Adrenal gland (tissue), 5 donors: ENCODE data around the gene SETD4.

Source experiments
- POLR2A ChIP-seq, 2 donors: fragments of 450-650 bp; IDR thresholded peaks; one replicate each; pipeline ENCODE4 v1.6.1; 2017; ENCODE audit warnings: antibody characterized with exemption in 2 of 2, mild to moderate bottlenecking in 2 of 2, moderate library complexity in 1 of 2
- TF ChIP-seq, protein P1 (sequence below), 6 experiments: fragments of 450-650 bp in 4 of 6; fragments of 200-600 bp in 2 of 6; sonication (generic) in 1 of 6; IDR thresholded peaks; 1 replicate in 5 of 6; 2 replicates in 1 of 6; pipeline versions ENCODE4 v1.5.1 to v1.8.0; 2016 to 2021; ENCODE audit warnings: antibody characterized with exemption in 6 of 6, mild to moderate bottlenecking in 2 of 6, moderate library complexity in 1 of 6
- donor health status: DM: no; HTN: no; CAD: no.

DNA sequence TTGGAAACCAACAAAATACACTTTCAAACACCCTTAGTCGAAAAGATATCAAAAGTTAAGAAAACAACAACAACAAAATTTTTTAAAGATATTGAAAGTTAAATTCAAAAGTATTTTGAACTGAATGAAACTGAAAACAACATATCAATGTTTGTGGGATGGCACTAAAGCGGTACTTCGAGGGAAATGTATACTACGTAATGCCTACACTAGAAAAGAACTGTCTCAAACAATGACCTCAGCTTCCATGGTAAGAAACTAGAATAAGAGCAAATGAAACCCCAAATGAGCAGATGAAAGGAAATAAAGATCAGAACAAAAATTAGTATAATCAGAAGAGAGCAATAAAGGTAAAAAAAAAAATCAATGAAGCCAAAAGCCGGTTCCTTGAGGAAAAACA lies 15.6 kb upstream of the SETD4 start:
- TF ChIP-seq, protein P1, sequence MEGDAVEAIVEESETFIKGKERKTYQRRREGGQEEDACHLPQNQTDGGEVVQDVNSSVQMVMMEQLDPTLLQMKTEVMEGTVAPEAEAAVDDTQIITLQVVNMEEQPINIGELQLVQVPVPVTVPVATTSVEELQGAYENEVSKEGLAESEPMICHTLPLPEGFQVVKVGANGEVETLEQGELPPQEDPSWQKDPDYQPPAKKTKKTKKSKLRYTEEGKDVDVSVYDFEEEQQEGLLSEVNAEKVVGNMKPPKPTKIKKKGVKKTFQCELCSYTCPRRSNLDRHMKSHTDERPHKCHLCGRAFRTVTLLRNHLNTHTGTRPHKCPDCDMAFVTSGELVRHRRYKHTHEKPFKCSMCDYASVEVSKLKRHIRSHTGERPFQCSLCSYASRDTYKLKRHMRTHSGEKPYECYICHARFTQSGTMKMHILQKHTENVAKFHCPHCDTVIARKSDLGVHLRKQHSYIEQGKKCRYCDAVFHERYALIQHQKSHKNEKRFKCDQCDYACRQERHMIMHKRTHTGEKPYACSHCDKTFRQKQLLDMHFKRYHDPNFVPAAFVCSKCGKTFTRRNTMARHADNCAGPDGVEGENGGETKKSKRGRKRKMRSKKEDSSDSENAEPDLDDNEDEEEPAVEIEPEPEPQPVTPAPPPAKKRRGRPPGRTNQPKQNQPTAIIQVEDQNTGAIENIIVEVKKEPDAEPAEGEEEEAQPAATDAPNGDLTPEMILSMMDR (IDR thresholded peaks at IDR 0.05), result no peak
- no peak for TF ChIP-seq POLR2A (IDR thresholded peaks at IDR 0.05)
